Measurements from ENCODE around the gene MYH14.
A peak's percentile ranks its signal among the peaks of the same experiment; 100 is the strongest.

Gene MYH14

GRCh38 chr19:50264483-50265186 is 61.2 kb downstream of the MYH14 start:
- no peak for DNase-seq

GRCh38 chr19:50266041-50266440 is 62.6 kb downstream of the MYH14 start:
- DNase-seq = no peak

- no peak for DNase-seq
Measured at GRCh38 chr19:50266896-50267295, 63.5 kb downstream of the MYH14 start.

DNA sequence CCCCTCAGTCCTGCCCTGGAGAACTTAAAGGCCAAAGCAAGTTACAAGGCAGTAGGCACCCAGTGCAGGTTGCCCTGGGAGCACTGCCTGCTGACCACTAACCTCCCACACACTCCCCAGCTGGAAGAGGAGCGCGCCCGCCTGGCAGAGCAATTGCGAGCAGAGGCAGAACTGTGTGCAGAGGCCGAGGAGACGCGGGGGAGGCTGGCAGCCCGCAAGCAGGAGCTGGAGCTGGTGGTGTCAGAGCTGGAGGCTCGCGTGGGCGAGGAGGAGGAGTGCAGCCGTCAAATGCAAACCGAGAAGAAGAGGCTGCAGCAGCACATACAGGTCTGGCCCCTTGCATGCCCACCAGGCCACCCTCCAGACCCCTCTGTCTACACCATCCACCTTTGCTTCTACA is 64.6 kb downstream of the MYH14 start:
- DNase-seq = peak; percentile 60

DNA sequence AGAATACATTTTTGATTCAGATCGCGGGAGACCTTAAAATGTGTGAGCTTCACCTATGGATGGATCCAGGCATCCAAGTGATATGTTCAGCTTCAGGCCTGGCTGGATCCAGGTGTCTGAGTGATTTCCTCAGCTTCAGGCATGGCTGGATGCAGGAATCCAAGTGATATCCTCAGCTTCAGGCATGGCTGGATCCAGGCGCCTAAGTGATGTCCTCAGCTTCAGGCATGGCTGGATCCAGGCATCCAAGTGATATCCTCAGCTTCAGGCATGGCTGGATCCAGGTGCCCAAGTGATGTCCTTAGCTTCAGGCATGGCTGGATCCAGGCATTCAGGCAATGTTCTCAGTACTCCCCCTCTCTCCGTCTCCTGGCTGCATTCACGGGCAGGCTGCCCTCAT is 65.1 kb downstream of the MYH14 start:
- no peak for DNase-seq

DNA sequence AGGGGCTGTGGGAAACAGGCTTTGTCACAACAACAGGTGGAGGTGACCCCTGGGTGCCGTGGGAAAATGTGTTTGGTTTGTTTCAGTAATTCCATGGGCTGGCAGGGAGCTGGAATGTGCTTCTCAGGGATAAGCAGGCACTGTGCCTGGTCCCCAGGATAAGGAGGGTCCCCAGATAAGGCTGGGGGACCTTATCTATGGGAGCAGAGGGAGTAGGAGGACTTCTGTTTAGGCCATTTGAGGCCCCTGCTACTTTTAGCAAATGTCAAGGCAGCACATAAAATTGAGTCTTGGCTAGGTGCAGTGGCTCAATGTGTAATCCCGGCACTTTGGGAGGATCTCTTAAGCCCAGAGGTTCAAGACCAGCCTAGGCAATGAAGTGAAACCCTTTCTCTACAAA is 66.2 kb downstream of the MYH14 start:
- no peak for DNase-seq

GRCh38 chr19:50272263-50272897 is 69.0 kb downstream of the MYH14 start:
- DNase-seq = no peak

- no peak for DNase-seq
Measured at GRCh38 chr19:50273821-50274220, 70.4 kb downstream of the MYH14 start.

DNA sequence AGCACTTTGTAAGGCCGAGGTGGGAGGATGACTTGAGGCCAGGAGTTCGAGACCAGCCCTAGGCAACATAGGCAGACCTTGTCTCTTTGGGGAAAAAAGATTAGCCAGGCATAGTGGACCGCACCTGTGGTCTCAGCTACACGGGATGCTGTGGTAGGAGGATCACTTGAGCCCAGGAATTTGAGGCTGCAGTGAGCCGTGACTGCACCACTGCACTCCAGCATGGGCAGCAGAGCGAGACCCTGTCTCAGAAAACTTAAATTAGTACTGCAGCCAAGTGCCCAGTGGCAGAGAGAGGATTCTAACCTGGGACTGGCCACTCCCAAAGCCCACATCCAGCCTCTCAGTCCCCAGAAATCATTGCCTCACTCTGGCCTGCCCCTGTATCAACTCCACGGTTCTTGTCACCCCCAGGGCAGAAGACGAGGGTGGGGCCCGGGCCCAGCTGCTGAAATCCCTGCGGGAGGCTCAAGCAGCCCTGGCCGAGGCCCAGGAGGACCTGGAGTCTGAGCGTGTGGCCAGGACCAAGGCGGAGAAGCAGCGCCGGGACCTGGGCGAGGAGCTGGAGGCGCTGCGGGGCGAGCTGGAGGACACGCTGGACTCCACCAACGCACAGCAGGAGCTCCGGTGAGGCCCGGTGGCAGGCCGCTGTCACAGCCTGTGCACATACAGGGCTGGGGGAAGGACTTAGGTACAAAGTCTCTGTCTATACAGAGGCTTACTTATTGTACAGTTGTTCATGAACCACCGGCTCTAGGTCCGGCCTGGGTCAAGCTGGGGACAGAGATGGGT is 72.4 kb downstream of the MYH14 start:
- DNase-seq = no peak

DNA sequence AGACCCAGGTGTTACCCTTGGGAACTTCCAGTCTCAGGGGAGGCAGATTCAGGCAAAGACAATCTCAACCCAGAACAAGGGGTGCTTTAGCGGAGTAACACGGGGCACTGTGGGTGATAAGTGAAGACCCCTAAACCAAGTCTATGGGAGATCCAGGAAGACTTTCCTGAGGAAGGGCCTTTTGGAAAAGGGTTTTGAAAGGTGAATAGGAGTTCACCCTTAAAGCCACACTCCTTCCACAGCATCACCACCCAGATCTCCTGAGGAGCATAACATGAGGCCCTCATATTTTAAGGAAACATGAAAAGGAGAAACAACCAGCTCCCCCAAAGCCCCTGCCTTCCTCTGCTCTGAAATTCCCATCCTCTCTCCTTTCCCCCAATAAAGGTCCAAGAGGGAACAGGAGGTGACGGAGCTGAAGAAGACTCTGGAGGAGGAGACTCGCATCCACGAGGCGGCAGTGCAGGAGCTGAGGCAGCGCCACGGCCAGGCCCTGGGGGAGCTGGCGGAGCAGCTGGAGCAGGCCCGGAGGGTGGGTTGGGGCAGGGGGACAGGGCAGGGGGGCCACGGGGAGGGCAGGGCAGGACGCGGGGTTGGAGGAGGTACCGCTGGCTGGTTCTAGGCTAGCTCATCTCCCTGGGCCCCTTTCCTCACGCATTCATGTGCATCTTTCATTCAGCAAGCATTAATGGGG is 73.1 kb downstream of the MYH14 start:
- DNase-seq = no peak

GRCh38 chr19:50277966-50278580 is 74.7 kb downstream of the MYH14 start:
- DNase-seq = no peak

- DNase-seq = no peak
Measured at GRCh38 chr19:50280074-50280473, 76.7 kb downstream of the MYH14 start.

DNA sequence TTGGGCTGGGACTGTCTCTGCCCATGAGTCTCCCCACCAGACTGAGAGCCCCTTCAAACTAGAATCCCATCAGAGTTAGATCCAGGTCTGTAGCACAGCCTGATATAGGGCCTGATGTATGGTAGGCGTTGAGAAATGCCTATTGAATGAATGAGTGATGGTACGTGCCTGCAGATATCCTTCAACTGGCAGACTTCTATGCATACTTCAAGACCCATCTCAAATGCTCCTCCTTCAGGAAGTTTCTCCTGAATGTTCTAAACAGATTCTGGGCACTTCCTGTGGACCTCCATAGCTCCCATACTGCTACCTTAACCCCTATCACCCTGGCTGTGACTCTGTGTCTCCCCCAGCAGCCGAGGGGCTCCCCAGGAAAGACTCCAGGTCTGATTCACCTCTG is 77.6 kb downstream of the MYH14 start:
- DNase-seq = no peak

DNA sequence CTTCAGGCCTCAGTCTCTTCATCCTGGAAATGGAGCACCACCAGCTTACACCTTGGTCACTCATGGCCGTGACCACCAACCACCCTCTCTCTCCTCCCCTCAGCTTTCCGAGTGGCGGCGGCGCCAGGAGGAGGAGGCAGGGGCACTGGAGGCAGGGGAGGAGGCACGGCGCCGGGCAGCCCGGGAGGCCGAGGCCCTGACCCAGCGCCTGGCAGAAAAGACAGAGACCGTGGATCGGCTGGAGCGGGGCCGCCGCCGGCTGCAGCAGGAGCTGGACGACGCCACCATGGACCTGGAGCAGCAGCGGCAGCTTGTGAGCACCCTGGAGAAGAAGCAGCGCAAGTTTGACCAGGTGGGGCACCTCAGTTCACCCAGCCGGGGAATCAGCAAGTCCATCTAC is 78.1 kb downstream of the MYH14 start:
- no peak for DNase-seq

DNA sequence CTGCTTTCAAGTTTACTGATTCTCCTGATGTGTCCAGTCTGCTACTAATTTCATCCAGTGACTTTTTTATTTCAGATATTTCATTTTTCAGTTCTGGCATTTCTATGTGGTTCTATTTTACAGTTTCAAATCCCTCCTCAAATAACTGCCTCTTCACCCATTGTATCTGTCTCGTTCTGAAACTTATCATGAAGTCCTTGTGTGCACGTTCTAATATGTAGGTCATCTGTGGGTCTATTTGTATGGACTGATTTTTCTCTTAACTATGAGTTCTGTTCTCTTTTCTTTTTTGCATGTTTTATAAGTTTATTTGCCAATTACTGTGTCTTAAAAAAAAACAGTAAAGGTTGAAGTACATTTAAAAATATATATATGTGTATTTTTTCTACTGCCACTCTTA is 82.4 kb downstream of the MYH14 start:
- DNase-seq = no peak

GRCh38 chr19:50286443-50286842 is 83.0 kb downstream of the MYH14 start:
- DNase-seq = no peak

DNA sequence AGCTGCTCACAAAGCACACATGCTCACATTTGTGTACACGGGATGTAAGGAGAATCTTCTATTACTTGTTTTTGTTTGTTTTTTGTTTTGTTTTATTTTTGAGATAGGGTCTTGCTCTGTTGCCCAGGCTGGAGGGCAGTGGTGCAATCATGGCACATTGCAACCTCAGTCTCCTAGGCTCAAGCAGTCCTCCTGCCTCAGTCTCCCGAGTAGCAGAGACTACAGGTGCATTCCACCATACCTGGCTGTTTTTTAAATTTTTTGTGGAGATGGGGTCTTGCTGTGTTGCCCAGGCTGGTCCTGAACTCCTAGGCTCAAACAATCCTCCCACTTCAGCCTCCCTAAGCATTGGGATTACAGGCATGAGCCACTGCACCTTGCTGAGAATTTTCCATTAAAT is 83.9 kb downstream of the MYH14 start:
- no peak for DNase-seq

- no peak for DNase-seq
Measured at GRCh38 chr19:50288954-50289353, 85.5 kb downstream of the MYH14 start.

DNA sequence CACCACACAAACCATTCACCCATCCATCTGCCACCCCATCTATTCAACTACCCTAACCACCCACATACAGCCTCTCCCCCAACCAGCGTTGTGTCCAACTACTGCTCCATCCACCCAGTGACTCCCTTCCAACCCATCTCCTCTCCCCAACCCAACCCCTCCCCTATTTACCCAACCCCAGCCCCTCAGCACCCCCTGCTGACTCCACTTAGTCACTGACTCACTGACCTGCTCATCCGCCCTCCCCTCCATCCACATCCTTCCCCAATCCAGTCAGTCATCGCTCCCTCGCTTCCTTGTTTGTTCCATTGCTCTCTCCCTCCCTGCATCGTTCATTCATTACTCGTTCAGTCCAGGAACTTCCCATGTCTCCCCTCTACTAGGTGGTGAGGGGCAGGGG is 86.6 kb downstream of the MYH14 start:
- DNase-seq = no peak

- no peak for DNase-seq
Measured at GRCh38 chr19:50290775-50291174, 87.4 kb downstream of the MYH14 start.

- no peak for DNase-seq
Measured at GRCh38 chr19:50292216-50292827, 88.9 kb downstream of the MYH14 start.

- no peak for DNase-seq
Measured at GRCh38 chr19:50293263-50294004, 90.0 kb downstream of the MYH14 start.

Measured in NCI-H226 (cell line).